GM12878 (cell line): Measurements from ENCODE around the gene ABI2. TPM values are rescaled to one million over a fixed set of nuclear protein-coding genes. Genes with fewer than 3 reads are reported as not detected.

Experiments used
- ATAC-seq: fragments of 200-7000 bp; cut with Tn5 transposase; 3 replicates; pipeline ENCODE4 v1.9.1; 2020; ENCODE audit warnings: mild to moderate bottlenecking, moderate library complexity
- BruUV-seq: library from RNA; stranded (reverse); fragments of 400-500 nt; replicated peaks from 2 replicates; lab custom pipeline; 2021; lab: Mats Ljungman, UMichigan
- CTCF ChIA-PET: fragments of 300-600 bp; sonication (Branson Sonifier 250); formaldehyde crosslinking; extraction: SDS; loops from one replicate; lab custom pipeline; 2021; ENCODE audit warnings: inconsistent platforms; lab: Yijun Ruan, JAX
- POLR2A ChIA-PET: fragments of 350-600 bp; formaldehyde crosslinking; extraction: SDS; loops from one replicate; lab custom pipeline; 2021; ENCODE audit warnings: inconsistent platforms; lab: Charles Lee
- RAD21 ChIA-PET: fragments of 300-600 bp; sonication (Branson Sonifier 250); formaldehyde crosslinking; loops from one replicate; lab custom pipeline; 2023; ENCODE audit warnings: antibody characterized with exemption; ENCODE audit not compliant: unreplicated experiment; lab: Charles Lee
- SMC1A ChIA-PET: fragments of 300-600 bp; sonication (Branson Sonifier 250); formaldehyde crosslinking; loops from one replicate; lab custom pipeline; 2023; ENCODE audit not compliant: unreplicated experiment, uncharacterized antibody; lab: Charles Lee
- DNase-seq: peaks from one replicate; pipeline ENCODE4 v3.0.0-alpha.2; 2011; ENCODE audit warnings: low read depth, low spot score
- FAIRE-seq: peaks from 3 replicates; lab custom pipeline; 2011; peaks lifted over from hg19 to GRCh38; lab: Jason Lieb, UNC
- H2AFZ ChIP-seq: 2 replicates; pipeline ENCODE4 v1.6.0; 2011; ENCODE audit warnings: low read depth, low read length, control low read depth; ENCODE audit not compliant: control insufficient read depth
- H3K27ac ChIP-seq: 2 replicates; pipeline ENCODE4 v1.5.1; 2011; ENCODE audit warnings: control low read depth; ENCODE audit not compliant: control insufficient read depth, insufficient read depth
- H3K27me3 ChIP-seq, 2 experiments: replicated peaks in 1 of 2; 2 replicates each; pipeline versions ENCODE4 v1.6.0 to v1.6.1; 2011; ENCODE audit warnings: low read length in 1 of 2; ENCODE audit not compliant: control insufficient read depth in 2 of 2, insufficient read depth in 2 of 2
- H3K36me3 ChIP-seq, 2 experiments: 2 replicates each; pipeline ENCODE4 v1.5.1; 2011; ENCODE audit warnings: low read length in 1 of 2; ENCODE audit not compliant: control insufficient read depth in 2 of 2, insufficient read depth in 2 of 2
- H3K4me1 ChIP-seq: 2 replicates; pipeline ENCODE4 v1.6.1; 2011; ENCODE audit warnings: mild to moderate bottlenecking, low read length, moderate library complexity, mixed read lengths; ENCODE audit not compliant: control insufficient read depth, insufficient read depth
- H3K4me2 ChIP-seq: 2 replicates; pipeline ENCODE4 v1.6.0; 2011; ENCODE audit warnings: control low read depth; ENCODE audit not compliant: control insufficient read depth, insufficient read depth
- H3K4me3 ChIP-seq: fragments of 200-600 bp; sonication (generic); 2 replicates; pipeline ENCODE4 v1.5.1; 2016
- H3K79me2 ChIP-seq: 2 replicates; pipeline ENCODE4 v1.6.0; 2011; ENCODE audit warnings: low read length; ENCODE audit not compliant: control insufficient read depth, insufficient read depth
- H3K9ac ChIP-seq: 2 replicates; pipeline ENCODE4 v1.8.0; 2011; ENCODE audit warnings: low read length, control low read depth, mixed read lengths; ENCODE audit not compliant: control insufficient read depth, insufficient read depth
- H3K9me3 ChIP-seq: replicated peaks from 3 replicates; pipeline ENCODE4 v1.5.1; 2011; ENCODE audit warnings: mild to moderate bottlenecking, low read length; ENCODE audit not compliant: control insufficient read depth, insufficient read depth
- H4K20me1 ChIP-seq: 2 replicates; pipeline ENCODE4 v1.6.0; 2011; ENCODE audit not compliant: control insufficient read depth, insufficient read depth
- BMI1 ChIP-seq: fragments of 450-650 bp; IDR thresholded peaks from 2 replicates; pipeline ENCODE4 v1.6.1; 2016; ENCODE audit warnings: mild to moderate bottlenecking, moderate library complexity, borderline replicate concordance
- BRCA1 ChIP-seq: IDR thresholded peaks from 2 replicates; pipeline ENCODE4 v1.6.1; 2011; ENCODE audit warnings: low read depth, low read length, improper control_type of control experiment
- HDAC2 ChIP-seq: fragments of 200-600 bp; sonication (generic); IDR thresholded peaks from 2 replicates; pipeline ENCODE4 v1.6.1; 2017
- IRF4 ChIP-seq: IDR thresholded peaks from 2 replicates; pipeline ENCODE4 v1.6.1; 2011; ENCODE audit warnings: low read depth, low read length
- MEF2A ChIP-seq: IDR thresholded peaks from 2 replicates; pipeline ENCODE4 v1.6.1; 2011; ENCODE audit warnings: low read depth, mild to moderate bottlenecking, low read length, moderate library complexity; ENCODE audit not compliant: insufficient read depth
- MTA2 ChIP-seq: fragments of 450-650 bp; IDR thresholded peaks from 2 replicates; pipeline ENCODE4 v1.6.1; 2016; ENCODE audit warnings: low read depth, mild to moderate bottlenecking, moderate library complexity
- MYC ChIP-seq: IDR thresholded peaks from 2 replicates; pipeline ENCODE4 v1.6.1; 2011; ENCODE audit warnings: mild to moderate bottlenecking, low read length, moderate library complexity, inconsistent platforms; ENCODE audit not compliant: insufficient read depth, insufficient replicate concordance, insufficient read length, severe bottlenecking
- RFX5 ChIP-seq: IDR thresholded peaks from 2 replicates; pipeline ENCODE4 v1.6.1; 2011; ENCODE audit warnings: low read depth, low read length, improper control_type of control experiment
- ZNF207 ChIP-seq: fragments of 450-650 bp; IDR thresholded peaks from 2 replicates; pipeline ENCODE4 v1.6.1; 2014; ENCODE audit warnings: antibody characterized with exemption, mild to moderate bottlenecking, borderline replicate concordance
- in situ Hi-C: fragments of 300-500 bp; cut with MboI; formaldehyde crosslinking; loops from 9 replicates; pipeline ENCODE4 v1.14.3; 2018; ENCODE audit warnings: mixed read lengths
- intact Hi-C: fragments of 100-400 bp; cut with micrococcal nuclease; formaldehyde crosslinking; loops from one replicate; pipeline ENCODE4 v1.14.2; 2022; ENCODE audit not compliant: unreplicated experiment
- polyA plus RNA-seq, 11 experiments: library from polyadenylated mRNA; depleted of rRNA in 4 of 11; unstranded in 6 of 11; stranded (reverse) in 5 of 11; fragments of >200 nt; fragmentation: Nextera tagmentation in 4 of 11; fragmentation: Illumina TruSeq in 1 of 11; extraction: Ambion mirVana in 4 of 11; extraction: Trizol in 1 of 11; gene quantifications; 1 replicate in 1 of 11; 2 replicates in 10 of 11; pipeline versions ENCODE4 v1.2.1 to v1.2.3, GENCODE V29; 2011 to 2016; ENCODE audit warnings: inconsistent platforms in 2 of 11, missing spikeins in 2 of 11, low read depth in 1 of 11
- total RNA-seq, 4 experiments: library from RNA; depleted of rRNA in 3 of 4; stranded (reverse); fragments of >200 nt in 3 of 4; fragmentation: Illumina TruSeq in 1 of 4; extraction: Trizol in 1 of 4; gene quantifications; 2 replicates each; pipeline versions ENCODE4 v1.2.1 to v1.2.3, GENCODE V29; 2013 to 2021
- TF ChIP-seq, protein P1 (sequence below): fragments of 450-650 bp; IDR thresholded peaks from 2 replicates; pipeline ENCODE4 v1.6.1; 2017; ENCODE audit warnings: mild to moderate bottlenecking, moderate library complexity
- TF ChIP-seq, protein P2 (sequence below): fragments of 450-650 bp; IDR thresholded peaks from 2 replicates; pipeline ENCODE4 v1.6.1; 2017; ENCODE audit warnings: antibody characterized with exemption, mild to moderate bottlenecking, moderate library complexity
- TF ChIP-seq, protein P3 (sequence below): fragments of 450-650 bp; IDR thresholded peaks from 2 replicates; pipeline ENCODE4 v1.6.1; 2016; ENCODE audit warnings: mild to moderate bottlenecking
- TF ChIP-seq, protein P4 (sequence below): fragments of 450-650 bp; IDR thresholded peaks from 2 replicates; pipeline ENCODE4 v1.6.1; 2016; ENCODE audit warnings: mild to moderate bottlenecking

The ABI2 gene
- total and polyA plus RNA-seq, 10 of the 15 experiments (the other 5 are each of a cell fraction or from before 2014, with no cell fraction given), result 8.9 to 44.5 (median 30.3) TPM

DNA sequence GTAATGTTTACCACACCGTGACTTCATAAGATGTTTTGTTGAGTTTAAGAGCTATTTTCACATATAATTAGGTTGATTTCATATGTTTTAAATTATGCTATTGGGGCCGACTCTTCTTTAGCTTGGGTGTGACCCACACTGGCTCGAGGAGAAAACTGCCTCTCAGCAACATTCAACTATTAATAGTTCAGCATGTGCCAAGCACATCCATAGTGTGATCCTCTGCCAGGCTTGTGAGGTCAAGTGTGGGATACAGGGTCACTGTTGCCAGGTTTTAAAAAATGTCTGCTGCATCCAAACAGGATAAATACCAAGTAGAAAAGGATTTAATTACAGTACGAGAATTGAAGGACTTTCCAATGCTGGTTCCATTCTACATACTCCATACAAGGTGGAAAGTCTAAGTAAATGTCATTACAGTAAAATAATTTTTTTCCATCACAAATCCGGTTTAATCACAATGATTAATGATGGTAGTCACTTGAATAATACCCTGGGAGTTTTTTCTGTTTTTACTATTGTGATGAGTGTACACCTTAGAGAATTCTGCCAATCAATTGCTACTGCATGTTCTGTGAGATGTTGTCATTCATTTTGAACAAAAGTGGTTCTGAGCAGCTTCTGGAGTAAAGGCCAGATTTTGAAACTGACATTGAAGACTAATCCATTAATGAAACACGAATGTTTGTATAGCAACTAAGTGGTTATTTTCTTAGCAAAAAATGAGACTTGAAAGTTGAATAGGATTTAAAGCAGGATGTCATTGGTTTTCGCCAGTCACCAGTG is 84.5 kb downstream of the ABI2 start (continued):
- TF ChIP-seq, protein P1, sequence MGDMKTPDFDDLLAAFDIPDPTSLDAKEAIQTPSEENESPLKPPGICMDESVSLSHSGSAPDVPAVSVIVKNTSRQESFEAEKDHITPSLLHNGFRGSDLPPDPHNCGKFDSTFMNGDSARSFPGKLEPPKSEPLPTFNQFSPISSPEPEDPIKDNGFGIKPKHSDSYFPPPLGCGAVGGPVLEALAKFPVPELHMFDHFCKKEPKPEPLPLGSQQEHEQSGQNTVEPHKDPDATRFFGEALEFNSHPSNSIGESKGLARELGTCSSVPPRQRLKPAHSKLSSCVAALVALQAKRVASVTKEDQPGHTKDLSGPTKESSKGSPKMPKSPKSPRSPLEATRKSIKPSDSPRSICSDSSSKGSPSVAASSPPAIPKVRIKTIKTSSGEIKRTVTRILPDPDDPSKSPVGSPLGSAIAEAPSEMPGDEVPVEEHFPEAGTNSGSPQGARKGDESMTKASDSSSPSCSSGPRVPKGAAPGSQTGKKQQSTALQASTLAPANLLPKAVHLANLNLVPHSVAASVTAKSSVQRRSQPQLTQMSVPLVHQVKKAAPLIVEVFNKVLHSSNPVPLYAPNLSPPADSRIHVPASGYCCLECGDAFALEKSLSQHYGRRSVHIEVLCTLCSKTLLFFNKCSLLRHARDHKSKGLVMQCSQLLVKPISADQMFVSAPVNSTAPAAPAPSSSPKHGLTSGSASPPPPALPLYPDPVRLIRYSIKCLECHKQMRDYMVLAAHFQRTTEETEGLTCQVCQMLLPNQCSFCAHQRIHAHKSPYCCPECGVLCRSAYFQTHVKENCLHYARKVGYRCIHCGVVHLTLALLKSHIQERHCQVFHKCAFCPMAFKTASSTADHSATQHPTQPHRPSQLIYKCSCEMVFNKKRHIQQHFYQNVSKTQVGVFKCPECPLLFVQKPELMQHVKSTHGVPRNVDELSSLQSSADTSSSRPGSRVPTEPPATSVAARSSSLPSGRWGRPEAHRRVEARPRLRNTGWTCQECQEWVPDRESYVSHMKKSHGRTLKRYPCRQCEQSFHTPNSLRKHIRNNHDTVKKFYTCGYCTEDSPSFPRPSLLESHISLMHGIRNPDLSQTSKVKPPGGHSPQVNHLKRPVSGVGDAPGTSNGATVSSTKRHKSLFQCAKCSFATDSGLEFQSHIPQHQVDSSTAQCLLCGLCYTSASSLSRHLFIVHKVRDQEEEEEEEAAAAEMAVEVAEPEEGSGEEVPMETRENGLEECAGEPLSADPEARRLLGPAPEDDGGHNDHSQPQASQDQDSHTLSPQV, result no peak
- TF ChIP-seq MYC (no peak), ZNF207 (no peak), IRF4 (no peak)
- TF ChIP-seq, all 136 proteins: peak for 0

DNA sequence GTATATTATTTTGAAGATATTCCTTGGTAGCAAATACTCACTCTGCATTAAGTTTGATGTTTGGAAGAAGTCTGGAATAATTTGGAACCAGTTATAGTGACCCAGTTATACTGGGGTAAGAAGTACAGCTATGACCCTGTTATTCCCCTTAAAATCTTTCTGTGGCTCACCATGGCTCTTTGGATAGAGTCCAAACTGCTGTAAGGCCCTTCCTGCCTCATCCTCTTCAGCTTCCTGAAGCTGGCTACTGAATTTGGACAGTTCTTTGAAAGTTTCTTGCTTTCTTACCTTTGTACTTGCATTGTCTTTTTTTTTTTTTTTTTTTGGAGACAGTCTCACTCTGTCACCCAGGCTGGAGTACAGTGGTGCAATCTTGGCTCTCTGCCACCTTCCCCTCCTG is 85.6 kb downstream of the ABI2 start:
- ChIA-PET CTCF (no interaction called here), POLR2A (interaction anchor here (0.6 kb wide), 1 partner anchor 259 kb away, joined by 3 read pairs; no protein-coding TSS in a partner anchor), RAD21 (no interaction called here), SMC1A (no interaction called here)
- in situ Hi-C loops, result no loop called here
- no peak for FAIRE-seq
- no peaks in the 10 kb centered on the region for H4K20me1 ChIP-seq
- H3K79me2 ChIP-seq, result no peaks in the 10 kb centered on the region
- BruUV-seq, result no TSS peak
- no peaks in the 10 kb centered on the region for H3K27me3 ChIP-seq
- no peaks in the 10 kb centered on the region for H3K4me1 ChIP-seq
- H3K27ac ChIP-seq, result no peak overlapping the region
- H2AFZ ChIP-seq, result no peak overlapping the region
- H3K4me2 ChIP-seq, result no peak overlapping the region
- intact Hi-C loops, result no loop called here
- DNase-seq, result no peak
- no peak overlapping the region for H3K9ac ChIP-seq
- H3K9me3 ChIP-seq, result peaks cover 5% of the 10 kb centered on the region; the same call in 2 of the 3 replicates
- H3K4me3 ChIP-seq, result no peak overlapping the region
- no peak for ATAC-seq
- peaks cover 1 to 17% of the 10 kb centered on the region in 2 experiments for H3K36me3 ChIP-seq
- TF ChIP-seq, protein P2, sequence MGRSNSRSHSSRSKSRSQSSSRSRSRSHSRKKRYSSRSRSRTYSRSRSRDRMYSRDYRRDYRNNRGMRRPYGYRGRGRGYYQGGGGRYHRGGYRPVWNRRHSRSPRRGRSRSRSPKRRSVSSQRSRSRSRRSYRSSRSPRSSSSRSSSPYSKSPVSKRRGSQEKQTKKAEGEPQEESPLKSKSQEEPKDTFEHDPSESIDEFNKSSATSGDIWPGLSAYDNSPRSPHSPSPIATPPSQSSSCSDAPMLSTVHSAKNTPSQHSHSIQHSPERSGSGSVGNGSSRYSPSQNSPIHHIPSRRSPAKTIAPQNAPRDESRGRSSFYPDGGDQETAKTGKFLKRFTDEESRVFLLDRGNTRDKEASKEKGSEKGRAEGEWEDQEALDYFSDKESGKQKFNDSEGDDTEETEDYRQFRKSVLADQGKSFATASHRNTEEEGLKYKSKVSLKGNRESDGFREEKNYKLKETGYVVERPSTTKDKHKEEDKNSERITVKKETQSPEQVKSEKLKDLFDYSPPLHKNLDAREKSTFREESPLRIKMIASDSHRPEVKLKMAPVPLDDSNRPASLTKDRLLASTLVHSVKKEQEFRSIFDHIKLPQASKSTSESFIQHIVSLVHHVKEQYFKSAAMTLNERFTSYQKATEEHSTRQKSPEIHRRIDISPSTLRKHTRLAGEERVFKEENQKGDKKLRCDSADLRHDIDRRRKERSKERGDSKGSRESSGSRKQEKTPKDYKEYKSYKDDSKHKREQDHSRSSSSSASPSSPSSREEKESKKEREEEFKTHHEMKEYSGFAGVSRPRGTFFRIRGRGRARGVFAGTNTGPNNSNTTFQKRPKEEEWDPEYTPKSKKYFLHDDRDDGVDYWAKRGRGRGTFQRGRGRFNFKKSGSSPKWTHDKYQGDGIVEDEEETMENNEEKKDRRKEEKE, result no peak
- TF ChIP-seq BMI1 (no peak), BRCA1 (no peak), MEF2A (no peak), MTA2 (no peak), RFX5 (no peak), HDAC2 (no peak)
- TF ChIP-seq, protein P3, sequence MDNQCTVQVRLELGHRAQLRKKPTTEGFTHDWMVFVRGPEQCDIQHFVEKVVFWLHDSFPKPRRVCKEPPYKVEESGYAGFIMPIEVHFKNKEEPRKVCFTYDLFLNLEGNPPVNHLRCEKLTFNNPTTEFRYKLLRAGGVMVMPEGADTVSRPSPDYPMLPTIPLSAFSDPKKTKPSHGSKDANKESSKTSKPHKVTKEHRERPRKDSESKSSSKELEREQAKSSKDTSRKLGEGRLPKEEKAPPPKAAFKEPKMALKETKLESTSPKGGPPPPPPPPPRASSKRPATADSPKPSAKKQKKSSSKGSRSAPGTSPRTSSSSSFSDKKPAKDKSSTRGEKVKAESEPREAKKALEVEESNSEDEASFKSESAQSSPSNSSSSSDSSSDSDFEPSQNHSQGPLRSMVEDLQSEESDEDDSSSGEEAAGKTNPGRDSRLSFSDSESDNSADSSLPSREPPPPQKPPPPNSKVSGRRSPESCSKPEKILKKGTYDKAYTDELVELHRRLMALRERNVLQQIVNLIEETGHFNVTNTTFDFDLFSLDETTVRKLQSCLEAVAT, result no peak
- TF ChIP-seq, protein P4, sequence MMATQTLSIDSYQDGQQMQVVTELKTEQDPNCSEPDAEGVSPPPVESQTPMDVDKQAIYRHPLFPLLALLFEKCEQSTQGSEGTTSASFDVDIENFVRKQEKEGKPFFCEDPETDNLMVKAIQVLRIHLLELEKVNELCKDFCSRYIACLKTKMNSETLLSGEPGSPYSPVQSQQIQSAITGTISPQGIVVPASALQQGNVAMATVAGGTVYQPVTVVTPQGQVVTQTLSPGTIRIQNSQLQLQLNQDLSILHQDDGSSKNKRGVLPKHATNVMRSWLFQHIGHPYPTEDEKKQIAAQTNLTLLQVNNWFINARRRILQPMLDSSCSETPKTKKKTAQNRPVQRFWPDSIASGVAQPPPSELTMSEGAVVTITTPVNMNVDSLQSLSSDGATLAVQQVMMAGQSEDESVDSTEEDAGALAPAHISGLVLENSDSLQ, result no peak
